GM18511 (cell line): ENCODE measurements around the gene CNTN5.
A peak's percentile ranks its signal among the peaks of the same experiment; 100 is the strongest.
"Not testable (repeated sequence)": the region's sequence is repeated elsewhere in the genome, so short reads cannot be mapped to it uniquely, and the experiment has no call there.

Experiments
- ATAC-seq: cut with Tn5 transposase; IDR thresholded peaks from one replicate; pipeline ENCODE4 v1.9.1; 2021; ENCODE audit warnings: mild to moderate bottlenecking, moderate library complexity; ENCODE audit not compliant: unreplicated experiment

Gene CNTN5

GRCh38 chr11:99020352-99021225, at the start of gene CNTN5:
TSS of gene CNTN5 (plus strand) at chr11:99020949.
- peak; percentile 44 for ATAC-seq

GRCh38 chr11:98979205-98979604, 41.5 kb upstream of the CNTN5 start:
- ATAC-seq, result no peak

GRCh38 chr11:99015634-99016454, 4.9 kb upstream of the CNTN5 start:
- ATAC-seq, result peak; percentile 80

GRCh38 chr11:99019696-99020095, 1.1 kb upstream of the CNTN5 start:
- ATAC-seq, result no peak

DNA sequence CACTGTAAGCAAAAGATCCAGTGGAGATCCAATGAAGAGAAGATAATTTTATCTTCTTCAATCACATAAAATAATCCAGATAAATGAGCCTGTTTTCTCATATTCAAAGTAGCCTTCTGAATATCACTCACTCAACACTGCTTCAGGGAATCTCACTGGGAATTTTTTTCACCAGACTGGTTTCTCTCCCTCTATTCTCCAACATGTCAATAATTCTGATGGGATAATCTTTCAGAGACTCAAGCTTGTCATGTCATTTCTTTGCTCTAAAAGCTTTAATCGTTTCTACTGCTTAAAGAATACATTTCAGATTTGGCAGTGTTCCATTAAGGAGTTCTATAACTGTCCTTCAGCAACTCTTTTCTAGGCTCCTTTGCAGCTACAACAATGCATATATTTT, 16.3 kb downstream of the CNTN5 start:
- ATAC-seq, result no peak

GRCh38 chr11:99063331-99063730, 42.6 kb downstream of the CNTN5 start:
- ATAC-seq, result no peak

- ATAC-seq, result no peak
These were observed 44.4 kb downstream of the CNTN5 start for GRCh38 chr11:99065121-99065520.

DNA sequence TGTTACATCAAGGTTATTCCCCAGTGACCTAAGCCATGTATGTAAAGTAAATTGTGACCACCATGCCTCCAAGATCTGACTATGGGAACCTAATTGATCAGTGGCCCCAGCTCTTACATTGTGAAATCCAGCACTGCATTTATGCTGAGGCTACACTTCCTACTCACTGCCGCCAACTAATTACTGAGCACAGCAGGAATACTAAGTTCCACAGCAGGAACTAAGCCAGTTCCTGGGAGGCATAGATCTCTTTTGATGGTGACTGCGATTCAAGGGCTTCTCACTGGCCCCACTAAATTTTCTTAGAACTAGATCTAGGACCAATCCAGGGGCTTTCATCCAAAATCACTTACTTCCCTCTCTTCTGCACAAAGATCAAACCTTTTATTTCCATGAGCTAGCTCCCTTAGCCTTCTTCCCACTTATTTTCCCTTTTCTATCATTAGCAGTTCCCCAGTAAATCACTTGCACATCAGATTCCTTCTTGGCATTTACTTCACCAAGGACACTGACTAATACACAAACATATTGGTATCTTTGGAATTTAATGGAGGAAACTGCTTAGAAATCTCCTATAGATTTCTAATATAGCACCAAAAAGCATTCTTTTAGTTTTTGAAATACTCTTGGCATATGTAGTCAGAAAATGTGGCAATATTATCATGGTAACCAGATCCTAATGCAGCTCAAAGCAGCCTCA, 46.0 kb downstream of the CNTN5 start:
- ATAC-seq, result no peak

GRCh38 chr11:99068832-99069231, 48.1 kb downstream of the CNTN5 start:
- ATAC-seq, result no peak

DNA sequence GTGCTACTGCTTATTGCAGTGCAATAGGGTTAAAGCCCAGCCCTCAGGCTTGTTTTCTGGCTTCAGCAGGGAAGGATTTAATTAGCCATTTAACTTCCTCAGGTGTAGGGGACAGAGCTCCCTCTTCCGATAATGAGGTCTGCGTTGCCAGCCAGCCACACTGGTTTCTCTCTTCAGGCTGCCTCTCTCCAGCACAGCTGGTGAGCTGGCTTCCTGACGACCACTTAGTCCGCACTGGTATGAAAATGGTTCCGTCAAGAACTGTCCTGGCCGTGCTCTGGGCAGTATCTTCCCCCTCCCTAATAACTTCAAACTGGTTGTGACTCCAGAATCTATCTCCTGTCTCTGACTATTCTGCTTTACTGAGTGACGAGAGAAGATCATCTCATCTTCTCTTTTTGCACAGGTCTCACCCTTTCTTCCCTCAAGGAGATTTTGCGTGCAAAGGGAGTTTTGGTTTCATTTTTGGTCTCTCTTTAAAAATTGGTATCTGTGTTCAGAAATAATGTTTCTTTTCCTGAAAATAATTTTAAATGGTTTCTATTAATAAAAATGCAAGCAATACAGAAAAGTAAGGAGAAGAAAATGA, 49.2 kb downstream of the CNTN5 start:
- peak; percentile 80 for ATAC-seq

GRCh38 chr11:99079576-99079975, 58.8 kb downstream of the CNTN5 start:
- no peak for ATAC-seq

- no peak for ATAC-seq
These were observed 59.4 kb downstream of the CNTN5 start for GRCh38 chr11:99080154-99080553.

DNA sequence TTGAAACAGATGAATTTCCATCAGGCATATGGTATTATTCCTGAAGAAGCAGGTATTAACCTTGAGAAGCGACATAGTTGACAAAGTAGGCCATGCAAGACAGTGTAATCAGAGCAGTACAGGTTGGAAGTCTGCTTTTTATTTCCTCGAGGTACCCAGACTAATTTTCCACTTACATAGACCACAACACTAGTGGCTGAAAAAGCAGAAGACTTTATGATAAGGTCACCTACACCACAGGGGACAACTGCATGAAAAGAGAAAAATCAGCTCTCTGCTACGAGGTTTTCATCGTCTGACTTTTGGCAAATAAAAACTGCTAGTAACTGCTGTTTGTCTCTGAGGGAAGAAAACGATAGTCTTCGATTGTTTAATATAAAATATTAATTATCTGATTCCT, 77.5 kb downstream of the CNTN5 start:
- ATAC-seq, result no peak

DNA sequence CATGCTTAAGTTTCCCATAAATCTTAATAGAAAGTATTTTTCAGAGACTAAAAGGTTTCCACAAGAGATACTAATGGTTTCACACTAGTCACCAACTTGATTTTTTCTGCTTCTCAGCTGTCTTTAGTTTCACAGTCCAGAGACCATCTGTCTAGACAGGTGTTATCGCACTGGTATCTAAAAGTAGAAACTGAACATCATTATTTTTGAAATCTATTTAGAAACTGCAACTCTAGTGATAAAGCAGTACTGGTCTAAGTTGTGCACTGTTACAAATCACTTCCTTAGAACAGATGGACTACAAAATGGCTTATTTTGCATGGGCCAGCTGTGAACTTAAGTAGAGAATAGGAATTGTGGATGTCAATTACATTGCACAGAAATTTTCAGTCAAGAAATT, 78.0 kb downstream of the CNTN5 start:
- ATAC-seq, result peak; percentile 88

- no peak for ATAC-seq
These were observed 96.9 kb downstream of the CNTN5 start for GRCh38 chr11:99117603-99118002.

GRCh38 chr11:99133862-99134261, 113.1 kb downstream of the CNTN5 start:
- ATAC-seq, result not testable (repeated sequence)

GRCh38 chr11:99135508-99135907, 114.8 kb downstream of the CNTN5 start:
- ATAC-seq, result no peak

- ATAC-seq, result no peak
These were observed 121.5 kb downstream of the CNTN5 start for GRCh38 chr11:99142237-99142636.

- peak; percentile 46 for ATAC-seq
These were observed 127.6 kb downstream of the CNTN5 start for GRCh38 chr11:99148352-99148751.

- no peak for ATAC-seq
These were observed 133.5 kb downstream of the CNTN5 start for GRCh38 chr11:99154277-99154676.

- no peak for ATAC-seq
These were observed 139.7 kb downstream of the CNTN5 start for GRCh38 chr11:99160447-99160846.
